GM12872 (cell line): ENCODE results near the gene SNCB.

Experiments used
- TF ChIP-seq, protein P1 (sequence below): IDR thresholded peaks from 3 replicates; pipeline ENCODE4 v1.5.1; 2011; ENCODE audit warnings: low read depth, mild to moderate bottlenecking, low read length, moderate library complexity; ENCODE audit not compliant: insufficient read depth

The SNCB gene

DNA sequence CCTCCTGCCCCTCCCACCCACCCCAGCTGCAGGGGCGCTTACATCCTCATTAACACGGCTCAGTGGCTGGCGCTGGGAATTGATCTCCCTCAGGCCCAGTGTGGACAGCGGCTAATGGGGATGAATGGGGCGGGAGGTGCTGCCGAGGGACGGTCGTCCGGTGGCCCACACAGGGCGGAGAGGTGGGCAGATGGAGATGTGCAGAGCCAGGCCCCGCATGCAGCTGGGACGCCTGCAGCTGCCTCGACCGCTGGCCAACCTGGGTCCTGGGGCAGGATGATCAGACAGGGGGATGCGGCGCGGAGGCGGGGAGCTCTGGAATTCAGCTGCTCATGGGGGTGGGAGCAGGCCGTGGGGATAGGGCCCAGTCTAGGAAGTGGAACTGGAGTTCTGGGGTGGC lies 34.6 kb upstream of the SNCB start:
- TF ChIP-seq, protein P1, sequence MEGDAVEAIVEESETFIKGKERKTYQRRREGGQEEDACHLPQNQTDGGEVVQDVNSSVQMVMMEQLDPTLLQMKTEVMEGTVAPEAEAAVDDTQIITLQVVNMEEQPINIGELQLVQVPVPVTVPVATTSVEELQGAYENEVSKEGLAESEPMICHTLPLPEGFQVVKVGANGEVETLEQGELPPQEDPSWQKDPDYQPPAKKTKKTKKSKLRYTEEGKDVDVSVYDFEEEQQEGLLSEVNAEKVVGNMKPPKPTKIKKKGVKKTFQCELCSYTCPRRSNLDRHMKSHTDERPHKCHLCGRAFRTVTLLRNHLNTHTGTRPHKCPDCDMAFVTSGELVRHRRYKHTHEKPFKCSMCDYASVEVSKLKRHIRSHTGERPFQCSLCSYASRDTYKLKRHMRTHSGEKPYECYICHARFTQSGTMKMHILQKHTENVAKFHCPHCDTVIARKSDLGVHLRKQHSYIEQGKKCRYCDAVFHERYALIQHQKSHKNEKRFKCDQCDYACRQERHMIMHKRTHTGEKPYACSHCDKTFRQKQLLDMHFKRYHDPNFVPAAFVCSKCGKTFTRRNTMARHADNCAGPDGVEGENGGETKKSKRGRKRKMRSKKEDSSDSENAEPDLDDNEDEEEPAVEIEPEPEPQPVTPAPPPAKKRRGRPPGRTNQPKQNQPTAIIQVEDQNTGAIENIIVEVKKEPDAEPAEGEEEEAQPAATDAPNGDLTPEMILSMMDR = no peak

DNA sequence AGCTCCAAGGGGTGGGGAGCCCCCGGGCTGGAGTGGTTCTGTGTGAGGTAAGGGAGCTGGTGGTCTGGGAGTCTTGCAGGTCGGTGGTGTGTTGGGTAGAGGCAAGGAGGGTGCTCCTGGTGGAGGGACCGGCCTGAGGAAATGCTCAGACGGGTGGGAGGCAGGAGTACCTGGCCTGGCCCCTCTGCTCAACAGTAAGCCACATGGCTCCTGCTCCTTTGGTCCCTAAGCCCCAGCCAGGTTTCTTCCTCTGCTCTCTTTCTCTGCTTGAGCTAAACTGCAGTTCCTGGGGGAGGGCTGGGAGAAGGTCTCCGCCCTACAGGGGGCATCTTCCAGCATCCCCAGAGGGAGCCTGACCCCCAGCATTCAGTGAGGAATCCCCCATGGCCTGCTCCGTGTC lies 34.1 kb upstream of the SNCB start:
- TF ChIP-seq, protein P1 = no peak

DNA sequence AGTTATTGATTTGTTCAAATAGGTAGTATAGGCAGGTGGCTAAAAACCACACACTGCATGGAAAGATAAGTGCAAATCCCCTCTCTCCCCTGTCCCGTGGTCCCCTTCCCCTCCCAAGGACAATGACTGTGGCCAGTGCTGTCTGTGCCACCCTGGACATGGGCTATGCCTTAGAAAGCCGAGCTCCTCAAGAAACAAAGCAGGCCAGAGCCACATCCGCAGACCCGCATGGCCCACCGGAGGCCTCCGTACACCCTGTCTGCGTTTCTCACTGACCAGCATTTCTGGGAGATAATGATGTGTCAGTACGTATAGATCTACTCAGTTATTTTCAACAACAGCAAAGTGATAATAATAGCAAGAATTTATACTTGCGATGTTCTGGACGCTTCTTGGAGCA lies 33.2 kb upstream of the SNCB start:
- TF ChIP-seq, protein P1 = no peak

DNA sequence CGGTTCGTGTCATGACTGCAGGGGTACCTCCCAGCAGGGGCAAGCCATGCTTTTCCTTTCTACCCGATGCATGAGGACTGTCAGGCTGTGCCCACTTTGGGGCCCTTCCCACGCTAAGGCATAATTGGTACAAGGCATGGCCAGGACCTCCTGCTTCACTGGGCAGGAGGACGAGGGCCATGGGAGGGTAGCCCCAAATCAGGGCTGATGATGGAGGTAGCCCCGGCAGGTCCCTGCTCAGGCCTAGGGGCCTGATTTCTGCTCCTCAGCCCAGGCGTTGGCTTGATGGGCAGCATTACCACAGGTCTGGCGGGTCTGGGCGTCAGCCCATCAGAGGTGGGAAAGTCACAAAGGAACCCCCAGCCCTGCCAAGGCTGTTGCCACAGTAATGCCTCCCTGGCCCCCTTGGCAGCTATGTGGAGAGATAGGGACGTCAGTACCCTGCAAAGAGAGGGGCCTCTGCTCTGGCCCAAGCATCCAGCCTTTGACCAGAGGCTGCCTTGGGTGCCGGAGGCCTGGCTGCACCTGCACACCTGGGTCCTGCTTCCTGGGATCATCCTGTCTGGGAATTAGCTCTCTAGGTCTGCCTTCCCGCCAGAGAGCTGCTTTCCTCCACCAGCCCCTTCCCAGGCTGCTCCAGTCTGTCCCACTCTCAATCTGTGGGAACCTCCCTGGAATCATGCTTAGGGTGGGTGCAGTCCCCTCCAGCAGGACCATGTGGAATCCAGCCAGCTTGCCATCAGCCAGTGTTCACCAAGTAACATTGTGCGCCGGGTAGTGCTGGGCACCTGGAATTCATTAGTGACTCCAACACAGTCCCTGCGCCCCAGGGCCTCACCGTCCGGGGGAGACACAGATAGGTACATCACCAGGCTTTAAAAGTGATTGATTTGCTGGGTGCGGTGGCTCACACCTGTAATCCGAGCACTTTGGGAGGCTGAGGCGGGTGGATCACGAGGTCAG lies 32.3 kb upstream of the SNCB start:
- TF ChIP-seq, protein P1 = no peak

DNA sequence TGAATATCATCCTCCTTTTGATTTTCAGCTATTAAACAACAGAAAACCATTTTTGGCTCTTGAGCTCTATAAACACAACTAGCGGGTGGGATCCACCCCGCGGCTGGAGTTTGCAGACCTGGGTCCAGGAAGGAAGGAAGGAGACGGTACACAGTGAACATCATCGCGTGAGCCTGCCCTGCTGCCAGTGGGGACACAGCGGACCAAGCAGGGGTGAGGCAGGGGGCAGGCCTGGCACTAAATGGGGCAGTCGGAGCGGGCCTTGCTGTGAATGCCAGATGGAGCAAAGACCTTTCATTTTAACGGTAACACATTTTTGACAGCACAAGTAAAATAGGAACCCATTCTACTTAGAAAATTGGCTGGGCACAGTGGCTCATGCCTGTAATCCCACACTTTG lies 31.3 kb upstream of the SNCB start:
- TF ChIP-seq, protein P1 = no peak

DNA sequence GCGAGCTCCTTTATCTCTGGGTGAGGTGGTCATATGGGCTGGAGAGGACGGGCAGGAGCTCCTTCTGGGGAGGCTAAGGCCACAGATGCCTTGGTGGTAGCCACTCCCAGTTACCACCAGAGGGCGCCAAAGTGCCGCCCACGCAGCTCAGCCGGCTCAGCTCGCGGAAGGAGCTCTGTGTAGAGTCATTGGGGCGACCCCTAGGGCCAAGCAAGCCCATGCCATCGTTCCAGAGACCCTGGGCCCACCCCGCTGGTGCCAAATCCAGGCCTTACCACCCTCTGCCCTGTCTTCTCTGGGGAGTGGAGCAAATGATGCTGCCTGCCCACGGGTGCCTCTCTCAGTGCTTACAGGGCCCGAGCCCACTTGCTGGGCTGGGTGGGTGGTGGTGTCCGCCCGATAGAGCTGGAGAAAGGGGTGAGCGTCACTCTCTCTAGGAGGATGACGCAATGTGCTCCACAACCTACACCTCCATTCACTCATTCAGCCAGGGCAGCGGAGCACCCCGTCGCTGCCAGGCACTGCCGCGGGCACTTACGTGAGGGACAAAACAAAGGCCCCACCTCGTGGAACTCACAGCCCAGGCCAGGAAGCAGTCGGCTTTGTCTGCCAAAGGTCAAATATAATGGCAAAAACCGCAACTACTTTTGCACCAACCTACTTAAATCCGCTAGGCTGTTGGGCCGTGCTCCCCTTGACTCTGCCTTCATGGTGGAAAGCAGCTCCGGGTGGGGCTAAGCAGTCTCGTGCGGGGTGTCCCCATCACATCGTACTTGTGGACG lies 30.7 kb upstream of the SNCB start:
- TF ChIP-seq, protein P1 = peak; percentile 99

DNA sequence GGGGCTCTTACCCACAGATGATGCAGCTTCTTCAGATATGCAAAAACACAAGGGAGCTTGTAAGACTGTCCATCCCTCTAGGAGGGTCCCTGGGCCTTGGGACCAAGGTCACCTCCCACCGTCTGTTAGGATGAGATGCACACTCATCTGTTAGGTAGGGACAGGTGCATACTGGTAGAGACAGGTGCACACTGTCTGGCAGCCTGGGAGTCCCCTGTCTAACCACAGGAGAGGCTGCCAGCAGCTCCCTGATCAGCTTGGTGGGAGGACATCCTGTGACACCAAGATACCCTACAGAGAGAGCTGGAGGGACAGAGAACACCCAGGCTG lies 30.2 kb upstream of the SNCB start:
- TF ChIP-seq, protein P1 = no peak
